Sigmoid colon (tissue), 3 donors: ENCODE results near the gene ABI1.

Experiments
- POLR2A ChIP-seq, 2 donors: fragments of 450-650 bp; IDR thresholded peaks; one replicate each; pipeline ENCODE4 v1.6.1; 2016; ENCODE audit warnings: antibody characterized with exemption in 2 of 2, mild to moderate bottlenecking in 2 of 2, moderate library complexity in 2 of 2
- TF ChIP-seq, protein P1 (sequence below), 4 experiments: fragments of 450-650 bp in 3 of 4; fragments of 200-600 bp in 1 of 4; IDR thresholded peaks; one replicate each; pipeline ENCODE4 v1.5.1; 2016 to 2019; ENCODE audit warnings: antibody characterized with exemption in 4 of 4, mild to moderate bottlenecking in 3 of 4, moderate library complexity in 2 of 4

DNA sequence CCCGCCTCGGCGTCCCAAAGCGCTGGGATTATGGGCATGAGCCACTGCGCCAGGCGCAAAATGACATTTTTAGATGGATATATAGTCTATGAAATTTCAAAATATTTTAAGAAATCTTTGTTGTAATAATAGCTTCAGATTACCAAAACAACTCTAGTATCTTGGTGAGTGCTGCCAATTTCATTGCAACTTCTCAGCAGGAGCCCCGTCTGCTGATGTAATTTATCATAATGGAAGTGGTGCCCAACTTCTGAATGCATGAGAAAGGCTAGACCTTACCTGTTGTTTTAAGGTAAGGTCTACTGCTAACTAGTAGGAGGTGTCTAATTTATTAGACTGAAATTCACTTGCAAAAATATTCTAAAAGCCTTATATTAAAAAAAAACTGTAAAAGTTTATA, 143.3 kb downstream of the ABI1 start:
- TF ChIP-seq, protein P1, sequence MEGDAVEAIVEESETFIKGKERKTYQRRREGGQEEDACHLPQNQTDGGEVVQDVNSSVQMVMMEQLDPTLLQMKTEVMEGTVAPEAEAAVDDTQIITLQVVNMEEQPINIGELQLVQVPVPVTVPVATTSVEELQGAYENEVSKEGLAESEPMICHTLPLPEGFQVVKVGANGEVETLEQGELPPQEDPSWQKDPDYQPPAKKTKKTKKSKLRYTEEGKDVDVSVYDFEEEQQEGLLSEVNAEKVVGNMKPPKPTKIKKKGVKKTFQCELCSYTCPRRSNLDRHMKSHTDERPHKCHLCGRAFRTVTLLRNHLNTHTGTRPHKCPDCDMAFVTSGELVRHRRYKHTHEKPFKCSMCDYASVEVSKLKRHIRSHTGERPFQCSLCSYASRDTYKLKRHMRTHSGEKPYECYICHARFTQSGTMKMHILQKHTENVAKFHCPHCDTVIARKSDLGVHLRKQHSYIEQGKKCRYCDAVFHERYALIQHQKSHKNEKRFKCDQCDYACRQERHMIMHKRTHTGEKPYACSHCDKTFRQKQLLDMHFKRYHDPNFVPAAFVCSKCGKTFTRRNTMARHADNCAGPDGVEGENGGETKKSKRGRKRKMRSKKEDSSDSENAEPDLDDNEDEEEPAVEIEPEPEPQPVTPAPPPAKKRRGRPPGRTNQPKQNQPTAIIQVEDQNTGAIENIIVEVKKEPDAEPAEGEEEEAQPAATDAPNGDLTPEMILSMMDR (IDR thresholded peaks at IDR 0.05): no peak
- TF ChIP-seq POLR2A (IDR thresholded peaks at IDR 0.05): no peak
